GM18520 (cell line): Measurements from ENCODE around the gene EYA4.
"Not testable (repeated sequence)": the region's sequence is repeated elsewhere in the genome, so short reads cannot be mapped to it uniquely, and the experiment has no call there.

Source experiments
- ATAC-seq: cut with Tn5 transposase; IDR thresholded peaks from one replicate; pipeline ENCODE4 v1.9.1; 2021; ENCODE audit not compliant: unreplicated experiment

The EYA4 gene

DNA sequence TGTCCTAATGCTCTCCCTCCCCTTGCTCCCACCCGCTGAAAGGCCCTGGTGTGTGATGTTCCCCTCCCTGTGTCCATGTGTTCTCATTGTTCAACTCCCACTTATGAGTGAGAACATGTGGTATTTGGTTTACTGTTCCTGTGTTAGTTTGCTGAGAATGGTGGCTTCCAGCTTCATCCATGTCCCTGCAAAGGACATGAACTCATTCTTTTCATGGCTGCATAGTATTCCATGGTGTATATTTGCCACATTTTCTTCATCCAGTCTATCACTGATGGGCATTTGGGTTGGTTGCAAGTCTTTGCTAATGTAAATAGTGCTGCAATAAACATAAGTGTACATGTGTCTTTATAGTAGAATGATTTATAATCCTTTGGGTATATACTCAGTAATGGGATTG is 313.0 kb downstream of the EYA4 start:
- ATAC-seq = not testable (repeated sequence)

DNA sequence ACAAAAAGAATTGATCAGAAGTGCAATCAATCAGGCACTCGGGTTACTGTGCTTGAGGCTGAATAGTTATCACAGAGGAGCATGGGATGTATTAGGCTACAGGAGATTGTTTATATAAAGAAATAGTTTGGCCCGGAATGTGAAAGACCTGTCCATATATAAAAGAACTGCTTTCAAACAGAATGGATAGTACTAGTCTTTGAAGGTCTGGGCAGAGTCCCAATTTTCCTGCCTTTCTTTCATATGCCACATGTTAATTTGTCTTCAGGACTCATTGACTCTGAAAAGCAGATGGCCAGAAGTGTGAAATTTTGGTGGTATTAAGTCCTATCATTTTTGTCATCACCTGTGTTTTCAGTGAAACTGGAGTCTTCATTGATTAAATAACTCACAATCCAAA is 314.5 kb downstream of the EYA4 start:
- ATAC-seq = no peak

DNA sequence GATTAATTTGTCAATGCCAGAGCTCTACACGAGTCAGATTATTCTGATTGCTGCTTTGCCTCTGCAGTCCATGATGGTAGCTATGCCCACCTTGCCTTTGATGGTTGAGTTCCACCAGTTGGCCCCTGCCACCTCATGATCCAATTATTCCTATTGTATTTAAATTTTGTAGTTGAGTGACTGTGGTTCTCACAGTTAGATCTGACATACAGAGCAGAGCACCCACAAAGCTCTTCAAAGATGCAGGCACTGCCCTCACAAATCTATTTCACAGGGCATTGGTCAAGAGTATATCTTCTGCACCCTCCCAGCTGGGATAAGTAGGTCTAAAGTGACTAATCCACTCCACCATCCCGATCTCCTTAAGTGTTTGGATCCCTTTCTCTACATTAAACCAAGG is 318.8 kb downstream of the EYA4 start:
- ATAC-seq = no peak

DNA sequence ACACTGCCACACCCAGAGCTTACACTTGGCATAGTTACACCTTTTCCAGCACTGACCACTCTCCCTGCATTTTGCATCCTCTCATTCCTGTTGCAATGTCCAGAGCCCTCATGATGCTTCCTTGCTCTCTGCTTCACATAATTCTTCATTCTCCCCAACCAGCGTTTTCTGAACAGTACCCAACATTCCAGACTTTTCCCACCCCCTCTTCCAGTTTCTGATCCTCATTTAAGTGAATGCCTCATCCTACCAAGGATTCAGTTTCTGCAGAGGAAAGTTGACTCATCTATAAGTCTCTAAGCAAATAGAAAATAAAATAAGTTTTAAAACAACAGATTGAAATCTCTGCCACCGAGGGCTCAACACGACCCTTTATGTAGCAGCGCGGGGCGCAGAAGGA is 326.5 kb downstream of the EYA4 start:
- ATAC-seq = no peak

DNA sequence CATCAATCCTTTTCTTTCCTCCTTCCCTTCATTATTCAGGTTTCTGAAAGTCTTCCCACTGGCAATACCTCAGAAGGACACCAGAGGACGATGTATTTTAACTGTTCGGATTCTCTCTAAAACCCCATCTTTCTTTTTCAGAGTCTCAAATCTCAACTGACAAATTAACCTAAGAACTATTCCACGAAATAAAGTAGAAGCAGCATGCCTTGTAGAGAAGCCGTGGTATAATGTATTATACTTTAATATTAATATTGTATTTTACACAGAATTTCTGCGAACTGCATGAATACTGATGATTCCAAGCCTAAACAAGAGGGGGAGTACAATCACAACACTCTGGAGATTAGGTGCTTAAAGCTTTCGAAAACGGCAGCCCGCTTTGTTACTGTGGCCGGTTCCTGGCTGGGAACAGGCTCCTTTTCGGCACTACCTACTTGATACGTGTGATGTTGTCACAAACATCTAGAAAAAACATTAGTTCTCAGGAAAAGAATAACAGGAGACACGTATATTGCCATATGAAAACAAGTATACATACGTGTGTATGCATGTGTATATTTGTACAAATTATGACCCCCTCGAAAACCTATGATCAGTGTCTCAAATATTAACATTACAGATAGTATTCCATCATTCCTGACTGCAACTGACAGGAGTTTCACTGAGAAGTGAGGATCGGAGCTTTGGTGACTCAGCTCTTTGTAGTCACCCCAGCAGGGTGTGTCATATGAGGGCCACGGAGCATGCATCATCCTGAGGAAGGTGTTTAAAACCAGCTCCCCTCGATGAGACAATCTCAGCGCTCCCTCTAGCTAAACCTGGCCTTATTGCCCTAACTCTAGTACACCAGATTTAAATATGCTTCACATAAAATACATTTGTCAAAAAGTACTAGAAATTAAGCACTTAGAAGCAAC is 328.1 kb downstream of the EYA4 start:
- no peak for ATAC-seq

- ATAC-seq = no peak
Observed at GRCh38 chr6:133571681-133572080, 330.5 kb downstream of the EYA4 start.

DNA sequence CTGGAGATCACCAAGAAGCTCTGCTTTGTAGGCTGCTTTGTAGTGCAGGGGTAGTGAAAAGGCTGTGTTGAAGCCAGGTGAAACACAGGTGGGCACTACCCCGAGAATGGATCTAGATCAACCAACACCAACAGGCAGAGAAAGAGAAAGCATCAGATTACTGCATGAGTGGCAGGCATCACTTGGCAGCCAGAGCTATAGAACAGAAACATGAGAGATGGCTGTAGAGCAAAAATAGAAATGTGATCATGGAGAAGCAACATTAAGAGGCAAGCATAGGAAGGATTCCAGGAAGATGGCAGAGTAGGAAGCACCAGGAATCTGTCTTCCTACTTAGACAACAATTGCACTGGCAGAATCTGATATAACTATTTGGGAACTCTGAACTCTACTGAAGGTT is 336.7 kb downstream of the EYA4 start:
- no peak for ATAC-seq
